SIG-M5 (cell line): ENCODE data around the gene PRAC2.

Experiments used
- DNase-seq: peaks from one replicate; lab custom pipeline; 2025; lab: John Stamatoyannopoulos, UW

Gene PRAC2

DNA sequence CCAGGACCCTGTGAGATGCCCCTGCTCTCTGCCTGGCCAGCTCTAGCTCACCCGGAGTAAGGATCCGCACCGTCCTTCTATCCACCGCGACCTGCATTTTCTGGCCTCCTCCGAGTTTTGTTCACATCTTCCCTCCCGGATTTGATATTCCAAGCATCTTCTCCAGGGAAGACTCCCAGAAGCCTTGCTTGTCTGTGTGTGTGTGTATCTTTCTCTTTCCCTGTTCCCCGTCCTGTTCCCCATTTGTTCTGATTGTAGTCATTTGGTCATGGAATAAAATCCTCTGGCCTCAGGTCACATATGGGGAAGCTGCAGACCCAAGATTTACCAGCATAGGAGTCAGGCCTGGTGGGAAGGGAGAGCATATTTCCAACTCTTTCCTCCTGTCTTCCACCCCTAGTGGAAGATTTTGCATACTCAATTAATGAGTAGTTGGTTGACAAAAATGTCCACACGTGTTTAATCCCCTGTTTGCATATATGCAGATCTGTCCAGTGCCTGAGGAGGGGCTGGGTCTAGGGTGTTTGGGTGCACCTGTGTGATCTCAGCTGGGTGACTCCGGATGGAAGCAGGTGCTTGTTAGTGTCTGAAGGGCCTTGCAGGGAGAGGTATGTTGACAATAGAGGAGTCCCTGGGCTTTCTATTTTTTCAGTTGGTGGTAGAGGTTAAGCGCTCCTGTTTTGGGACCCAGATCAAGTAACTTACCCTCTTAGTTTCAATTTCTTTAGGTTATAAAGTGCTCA lies 2.5 kb upstream of the PRAC2 start:
- DNase-seq, result no peak

DNA sequence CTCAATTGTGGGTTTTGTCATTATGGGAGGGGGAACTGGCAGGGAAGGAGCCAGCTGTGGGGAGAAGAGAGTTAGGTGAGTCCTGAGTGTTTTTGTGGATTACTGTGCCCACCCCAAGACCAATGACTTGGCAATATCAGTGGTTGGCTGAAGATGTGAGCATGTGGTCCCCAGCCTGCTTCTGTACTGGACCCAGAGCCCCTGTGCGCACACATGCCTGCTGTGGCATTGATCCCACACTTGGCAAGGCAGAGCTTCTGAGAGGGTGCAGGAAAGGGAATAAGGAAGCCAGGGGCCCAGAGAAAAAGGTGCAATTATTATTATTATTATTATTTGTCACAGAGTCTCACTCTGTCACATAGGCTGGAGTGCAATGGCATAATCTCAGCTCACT lies 2.0 kb upstream of the PRAC2 start:
- DNase-seq, result no peak

DNA sequence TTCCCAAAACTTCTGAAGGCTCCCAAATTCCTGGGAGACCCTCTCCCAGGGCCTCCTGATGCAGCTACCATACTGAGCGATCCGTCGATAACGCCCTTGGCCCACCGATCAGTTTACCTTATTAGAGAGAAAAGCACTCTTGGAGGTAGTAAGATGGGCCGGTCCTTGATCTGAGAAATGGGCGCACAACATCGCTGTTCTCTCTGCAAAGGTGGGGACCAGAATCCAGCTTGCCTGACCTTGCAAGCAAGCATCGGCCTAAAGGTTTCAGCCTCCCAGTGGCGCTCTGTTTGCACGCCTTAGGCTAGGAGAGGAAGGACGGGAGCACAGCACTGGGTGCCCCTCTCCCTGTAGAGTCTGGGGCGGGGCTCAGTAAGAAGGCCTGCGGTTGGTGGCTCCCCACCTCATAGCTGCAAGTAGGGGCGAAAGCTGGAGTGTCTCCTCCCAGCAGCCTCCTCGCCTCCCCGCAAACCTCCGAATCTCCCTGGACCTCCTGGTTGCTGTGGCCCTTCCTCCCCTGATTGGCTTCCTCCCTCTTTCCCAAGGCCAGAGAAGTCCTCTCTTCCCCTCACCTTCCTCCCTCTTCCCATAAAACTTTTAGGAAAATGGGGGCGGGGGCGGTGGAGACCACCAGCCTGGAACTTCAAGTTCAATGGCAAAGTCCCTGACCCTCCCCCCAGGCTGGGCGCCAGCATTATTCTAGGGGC lies 631 bp upstream of the PRAC2 start, which contains the start of gene PRAC1:
Gene PRAC1, minus strand, starts transcription at position 318 of the 707 bp plus-strand sequence. Its CDS starts 126 bp downstream, at position 192.
- DNase-seq, result no peak

DNA sequence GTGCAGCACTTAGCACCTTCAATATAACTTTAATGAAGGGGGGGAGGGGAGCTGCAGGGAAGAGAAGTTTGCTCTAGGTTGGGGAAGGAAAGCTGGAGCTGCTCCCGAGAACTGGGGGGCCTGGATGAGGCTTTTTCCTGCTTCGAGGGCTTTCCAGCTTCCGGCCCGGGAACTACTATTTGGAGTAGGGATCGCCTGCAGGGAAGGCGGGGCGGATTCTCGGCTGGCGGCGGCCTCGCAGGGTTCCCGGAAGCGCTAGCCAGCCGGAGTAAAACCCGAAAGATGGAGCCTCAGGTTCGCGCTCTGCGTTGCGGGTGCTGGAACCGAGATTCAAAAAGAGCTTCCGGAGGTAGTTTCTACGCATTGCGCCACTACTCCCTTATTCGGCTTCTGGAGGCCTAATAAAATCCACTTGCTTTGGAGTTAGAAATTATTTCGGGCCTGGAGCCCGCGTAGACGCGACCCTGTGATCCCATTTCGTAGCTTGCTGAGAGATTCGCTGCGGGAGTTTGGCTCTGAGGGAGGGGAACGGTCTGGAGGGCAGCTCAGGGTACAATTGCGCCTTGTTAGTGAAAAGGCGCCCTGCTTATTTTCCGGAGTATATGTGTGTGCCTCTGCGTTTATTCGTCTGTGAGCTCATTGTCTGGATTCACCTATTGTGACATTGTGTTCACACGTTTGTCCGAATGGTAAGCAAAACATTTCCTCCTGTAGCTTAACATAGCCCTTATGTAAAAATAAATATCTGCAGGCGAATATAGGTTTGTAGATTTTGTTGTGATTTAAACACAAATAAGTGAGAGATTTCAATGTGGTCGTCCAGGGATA lies 652 bp downstream of the PRAC2 start:
- no peak for DNase-seq

DNA sequence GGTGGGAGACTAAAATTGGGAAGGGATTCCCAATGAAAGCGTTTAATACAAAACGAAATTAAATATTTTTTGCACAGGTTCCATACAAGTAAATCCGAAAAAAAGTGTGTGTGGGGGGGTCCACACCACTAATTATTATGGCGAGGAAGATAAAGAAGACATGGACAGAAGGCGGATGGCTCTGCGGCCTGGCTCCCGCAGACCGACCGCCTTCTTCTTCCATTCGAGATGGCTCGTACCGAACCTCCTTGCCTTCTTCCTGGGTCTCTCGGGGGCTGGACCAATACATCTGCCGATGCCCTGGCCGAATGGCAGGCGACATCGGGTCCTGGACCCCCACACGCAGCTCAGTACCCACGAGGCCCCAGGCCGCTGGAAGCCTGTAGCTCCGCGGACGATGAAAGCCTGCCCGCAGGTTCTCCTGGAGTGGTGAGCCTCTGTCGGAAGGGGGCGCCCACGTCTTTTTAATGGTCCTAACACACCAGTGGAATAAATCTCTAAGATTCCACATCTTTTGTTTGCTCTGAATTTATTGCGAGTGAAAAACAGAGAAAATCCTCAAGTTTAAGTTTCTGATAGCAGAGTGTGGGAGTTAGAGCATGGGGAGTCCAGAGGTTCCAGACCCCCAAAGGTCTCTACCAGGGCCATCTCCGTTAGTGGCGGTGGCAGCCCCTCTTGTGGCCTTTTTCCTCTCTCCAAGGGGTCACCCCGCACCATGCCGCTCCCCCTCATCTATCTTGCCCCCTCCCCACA lies 1.4 kb downstream of the PRAC2 start:
- DNase-seq, result no peak

DNA sequence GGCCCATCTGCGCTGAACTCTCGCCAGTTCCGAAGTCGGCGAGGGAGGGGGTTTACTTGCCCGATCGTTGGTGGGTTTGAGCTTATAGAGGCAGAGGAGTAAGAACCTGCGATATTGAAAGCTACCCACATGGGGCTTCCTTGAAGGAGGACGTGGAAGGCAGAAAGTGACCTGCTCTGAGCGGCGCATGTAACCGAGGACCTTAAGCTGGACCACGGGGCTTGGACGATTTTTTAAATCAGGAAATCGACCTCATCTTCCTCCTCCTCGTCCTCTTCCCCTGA lies 2.0 kb downstream of the PRAC2 start:
- DNase-seq, result no peak

DNA sequence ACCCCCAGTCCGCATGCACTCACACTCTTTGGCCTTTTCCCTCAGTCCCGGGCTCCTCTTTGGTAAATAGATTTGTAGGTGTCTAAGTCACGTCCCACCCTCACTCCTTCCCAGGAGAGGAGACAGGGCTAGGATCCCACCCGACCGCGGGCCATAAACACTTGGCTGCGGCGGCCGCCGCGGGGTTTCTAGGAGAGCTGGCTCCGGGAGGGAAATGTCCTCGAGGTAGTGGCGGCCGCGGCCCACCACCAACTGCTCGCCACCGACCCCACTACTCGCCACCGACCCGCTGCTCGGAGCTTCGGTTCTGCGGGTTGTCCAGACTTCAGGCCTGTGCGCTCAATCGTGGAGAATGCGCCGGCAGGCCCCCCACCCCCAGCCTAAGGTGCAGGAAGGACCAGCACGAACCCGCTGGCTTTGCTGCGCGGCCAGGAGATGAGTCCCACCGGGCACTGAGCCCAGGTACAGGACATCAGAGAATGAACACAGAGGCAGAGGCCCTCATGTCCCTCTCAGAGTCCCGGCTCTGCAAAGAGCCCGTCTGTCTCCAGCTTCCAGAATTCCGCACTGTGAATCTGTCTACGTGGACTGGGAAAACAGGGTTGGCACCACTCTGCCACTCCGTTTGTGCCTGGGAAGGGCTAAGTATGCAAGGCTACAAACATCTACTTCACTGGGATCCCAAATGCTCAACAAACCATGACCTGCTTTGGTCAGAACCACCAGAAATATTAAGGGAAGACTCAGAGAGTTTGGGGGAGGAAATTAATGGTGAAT lies 2.5 kb downstream of the PRAC2 start:
- DNase-seq, result no peak

DNA sequence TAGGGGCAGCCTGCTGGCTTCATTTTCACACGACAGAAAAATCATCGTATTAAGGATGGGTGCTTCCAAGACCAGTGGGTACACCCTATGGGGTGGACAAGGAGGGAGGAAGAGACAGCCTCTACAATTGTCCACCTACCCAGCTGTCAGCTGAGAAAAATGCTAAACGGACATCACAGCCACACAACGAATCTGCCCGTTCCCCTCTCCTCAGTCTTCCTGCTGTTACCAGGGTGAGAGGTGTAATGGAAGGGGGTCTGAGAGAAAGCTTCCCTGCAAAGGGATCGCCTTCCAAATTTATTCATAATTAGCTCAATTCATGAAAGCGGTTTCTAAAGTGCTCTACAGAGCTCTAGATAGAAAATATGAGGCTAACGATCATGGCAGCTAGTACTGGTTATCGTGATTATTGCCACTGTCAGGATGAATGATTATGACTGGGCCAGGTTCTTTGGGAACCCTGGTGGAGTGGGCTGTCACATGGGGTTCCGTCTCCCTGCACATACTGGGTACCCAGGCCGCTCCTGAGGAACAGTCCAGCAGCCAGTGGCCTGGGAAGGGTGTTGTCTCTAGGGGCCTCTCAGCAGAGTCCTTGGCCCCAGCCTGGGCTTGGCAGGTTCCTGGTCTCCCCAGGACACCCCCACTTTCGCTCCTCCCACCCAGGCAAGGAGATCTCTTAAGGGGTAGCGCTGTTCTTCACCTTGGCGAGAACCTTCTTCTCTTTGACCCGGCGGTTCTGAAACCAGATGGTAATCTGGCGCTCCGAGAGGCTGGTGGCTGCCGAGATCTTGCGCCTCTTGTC lies 3.3 kb downstream of the PRAC2 start:
- DNase-seq, result no peak

DNA sequence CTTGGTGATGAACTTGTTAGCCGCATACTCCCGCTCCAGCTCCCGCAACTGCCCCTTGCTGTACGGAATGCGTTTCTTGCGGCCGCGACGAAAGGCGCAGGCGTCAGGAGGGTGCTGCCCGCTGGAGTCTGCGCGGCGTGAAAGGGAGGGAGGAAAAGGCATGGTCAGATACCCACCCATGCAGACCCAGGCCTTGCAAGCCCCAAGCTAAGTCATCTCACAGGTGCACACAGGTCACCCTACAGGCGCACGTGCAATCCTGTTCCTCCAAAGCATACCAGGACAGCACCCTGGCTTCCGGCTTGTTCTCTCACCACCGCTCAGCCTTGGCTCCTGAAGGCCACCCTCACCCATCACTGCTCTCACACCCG lies 3.9 kb downstream of the PRAC2 start:
- no peak for DNase-seq

DNA sequence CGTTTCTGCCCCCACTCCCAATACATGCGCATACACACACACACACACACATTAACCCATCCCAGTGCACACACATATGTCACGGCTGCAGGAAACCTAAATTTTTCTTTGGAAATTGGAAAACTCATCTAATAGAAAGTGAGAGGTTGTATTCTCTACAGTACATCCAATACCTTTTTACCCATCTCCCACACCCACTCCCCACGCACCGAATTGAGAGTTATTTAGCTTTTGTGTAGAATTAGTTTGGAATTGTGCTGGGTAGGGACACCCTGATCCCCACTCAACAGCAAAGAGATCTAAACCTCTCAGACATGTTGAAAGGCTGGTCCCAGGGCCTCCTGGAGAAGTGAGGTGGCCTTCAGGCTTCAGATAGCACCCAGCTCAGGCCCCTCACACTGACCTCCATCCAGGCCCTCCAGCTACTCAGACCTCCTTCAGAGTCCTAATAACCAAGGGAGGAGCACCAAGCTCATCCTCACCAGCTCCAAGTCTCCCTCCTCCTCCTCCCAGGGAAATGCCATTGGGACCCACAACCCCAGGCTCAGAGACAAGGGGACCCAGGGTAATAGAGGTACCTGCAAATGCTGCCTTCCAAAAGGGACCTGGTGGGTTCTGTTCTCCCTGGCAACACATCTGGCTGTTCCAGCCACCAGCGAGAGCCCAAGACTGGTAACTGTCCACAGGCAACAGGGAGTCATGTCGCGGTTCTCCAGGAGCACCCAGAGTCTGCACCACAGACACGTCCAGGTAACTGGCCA lies 4.6 kb downstream of the PRAC2 start:
- DNase-seq, result no peak

DNA sequence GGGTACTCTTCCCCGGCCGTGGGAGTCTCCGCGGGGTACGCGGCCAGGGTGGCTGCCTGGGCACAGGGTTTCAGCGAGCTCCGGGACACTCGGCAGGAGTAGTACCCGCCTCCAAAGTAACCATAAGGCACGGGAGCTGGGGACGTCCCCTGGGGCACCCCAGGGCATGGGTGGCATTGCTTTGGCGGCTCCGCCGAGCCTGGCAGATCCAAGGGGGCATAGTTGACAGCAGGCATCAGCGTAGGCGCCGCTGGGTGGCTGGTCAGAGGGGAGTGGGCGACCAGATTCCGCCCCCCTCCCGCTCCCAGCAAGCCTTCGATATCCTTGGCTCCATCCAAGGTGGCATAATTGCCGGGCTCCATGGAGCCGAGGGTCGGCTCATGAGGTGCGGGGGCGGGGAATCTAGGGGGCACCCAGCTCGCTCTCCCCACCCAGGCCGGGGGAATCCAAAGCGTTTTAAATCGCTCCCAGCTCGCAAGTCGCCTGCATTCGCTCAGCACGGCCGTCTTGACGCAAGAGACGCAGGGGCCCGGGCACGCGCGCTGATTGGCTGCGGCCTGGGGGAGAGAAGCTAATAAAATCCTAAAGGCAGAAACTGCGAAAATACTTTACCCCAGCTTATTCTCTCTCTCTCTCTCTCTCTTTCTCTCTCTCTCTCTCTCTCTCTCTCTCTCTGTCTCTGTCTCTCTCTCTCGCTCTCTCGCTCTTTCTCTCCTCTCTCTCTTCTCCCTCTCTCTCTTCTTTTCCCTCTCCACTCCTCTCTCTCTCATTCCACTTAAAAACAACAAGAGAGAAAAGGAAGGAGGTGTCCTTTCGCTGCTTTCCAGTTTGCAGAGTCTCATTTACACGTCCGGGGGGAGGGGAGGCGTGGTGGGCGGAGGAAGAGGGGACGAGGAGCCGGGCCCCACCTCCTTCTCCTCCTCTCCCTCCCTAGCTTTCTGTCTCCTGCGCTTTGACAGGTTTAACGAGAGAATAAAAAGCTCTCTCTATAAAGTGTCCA lies 5.5 kb downstream of the PRAC2 start, which contains the start of gene HOXB13:
Gene HOXB13, minus strand, starts transcription at position 519 of the 1,000 bp plus-strand sequence. Its CDS starts 157 bp downstream, at position 362.
- no peak for DNase-seq

DNA sequence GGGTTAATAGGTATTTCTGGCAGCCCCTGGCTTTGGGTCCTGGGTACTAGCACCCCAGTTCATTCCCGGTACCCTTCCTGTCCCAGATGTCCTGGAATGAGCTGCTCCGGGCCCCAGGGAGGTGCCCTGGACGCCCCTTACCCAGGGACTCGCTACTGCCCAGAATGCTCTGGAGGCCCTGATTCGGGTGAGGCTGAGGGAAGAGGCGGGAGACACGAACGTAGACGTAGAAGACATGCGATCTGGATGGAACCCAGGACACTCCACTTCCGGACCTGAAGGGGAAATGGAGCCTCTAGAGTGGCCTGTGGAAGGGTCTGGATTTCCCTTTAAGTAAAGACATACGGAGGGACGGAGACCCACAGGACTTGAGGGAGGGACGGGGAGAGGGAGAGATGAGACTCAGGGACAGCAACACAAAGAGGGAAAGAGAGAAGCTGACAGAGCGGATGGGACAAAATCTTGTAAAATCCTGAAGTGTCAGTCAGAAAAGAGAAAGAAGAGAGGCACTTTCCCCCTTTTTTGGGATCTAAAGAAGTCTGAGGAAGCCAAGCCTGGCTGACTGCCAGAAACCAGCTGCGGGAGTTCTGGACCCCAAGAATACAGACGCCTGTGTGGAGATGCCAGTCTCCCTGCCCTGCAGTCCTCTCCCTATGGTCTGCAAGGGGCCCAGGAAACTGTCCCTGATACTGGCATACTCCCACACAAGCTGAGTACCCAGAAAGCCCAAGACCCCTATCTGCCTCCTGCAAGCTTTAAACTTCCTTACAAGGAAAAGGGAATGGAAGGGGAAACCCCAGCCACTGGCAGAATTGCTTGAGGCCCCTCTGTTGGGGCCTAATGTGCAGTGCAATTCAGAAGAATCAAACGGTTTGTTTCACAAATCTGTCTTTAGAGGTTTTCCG lies 6.6 kb downstream of the PRAC2 start:
- DNase-seq, result no peak

DNA sequence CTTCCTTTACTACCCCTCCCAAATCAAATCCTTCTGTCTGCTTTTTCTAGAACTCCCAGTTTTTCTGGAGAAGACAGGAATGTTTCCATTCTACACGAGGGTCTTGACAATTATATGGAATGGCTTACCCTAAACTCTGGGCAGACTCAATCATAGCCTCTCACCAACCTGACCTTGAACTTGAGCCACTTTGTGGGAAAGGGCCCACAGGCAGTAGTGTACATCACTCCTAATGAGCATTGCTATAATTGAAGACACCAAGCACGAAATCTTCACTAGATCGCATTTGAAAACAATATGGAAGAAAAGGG lies 7.2 kb downstream of the PRAC2 start:
- DNase-seq, result no peak

DNA sequence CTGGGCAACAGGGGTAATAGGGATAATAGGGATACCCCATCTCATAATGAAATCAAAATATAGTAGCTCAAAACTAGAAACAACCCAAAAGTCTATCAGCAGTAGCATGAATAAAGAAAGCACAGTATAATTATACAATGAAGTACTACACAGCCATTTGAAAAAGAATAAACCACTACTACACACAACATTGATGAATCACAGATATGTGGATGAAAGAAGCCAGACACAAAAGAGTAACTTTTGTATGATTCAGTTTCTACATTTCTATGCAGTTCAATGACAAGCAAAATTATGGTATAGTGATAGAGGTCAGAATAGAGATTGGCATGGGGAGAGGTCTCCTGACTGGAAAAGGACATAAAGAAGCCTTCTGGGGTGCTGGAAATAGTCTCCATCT lies 8.4 kb downstream of the PRAC2 start:
- DNase-seq, result no peak

DNA sequence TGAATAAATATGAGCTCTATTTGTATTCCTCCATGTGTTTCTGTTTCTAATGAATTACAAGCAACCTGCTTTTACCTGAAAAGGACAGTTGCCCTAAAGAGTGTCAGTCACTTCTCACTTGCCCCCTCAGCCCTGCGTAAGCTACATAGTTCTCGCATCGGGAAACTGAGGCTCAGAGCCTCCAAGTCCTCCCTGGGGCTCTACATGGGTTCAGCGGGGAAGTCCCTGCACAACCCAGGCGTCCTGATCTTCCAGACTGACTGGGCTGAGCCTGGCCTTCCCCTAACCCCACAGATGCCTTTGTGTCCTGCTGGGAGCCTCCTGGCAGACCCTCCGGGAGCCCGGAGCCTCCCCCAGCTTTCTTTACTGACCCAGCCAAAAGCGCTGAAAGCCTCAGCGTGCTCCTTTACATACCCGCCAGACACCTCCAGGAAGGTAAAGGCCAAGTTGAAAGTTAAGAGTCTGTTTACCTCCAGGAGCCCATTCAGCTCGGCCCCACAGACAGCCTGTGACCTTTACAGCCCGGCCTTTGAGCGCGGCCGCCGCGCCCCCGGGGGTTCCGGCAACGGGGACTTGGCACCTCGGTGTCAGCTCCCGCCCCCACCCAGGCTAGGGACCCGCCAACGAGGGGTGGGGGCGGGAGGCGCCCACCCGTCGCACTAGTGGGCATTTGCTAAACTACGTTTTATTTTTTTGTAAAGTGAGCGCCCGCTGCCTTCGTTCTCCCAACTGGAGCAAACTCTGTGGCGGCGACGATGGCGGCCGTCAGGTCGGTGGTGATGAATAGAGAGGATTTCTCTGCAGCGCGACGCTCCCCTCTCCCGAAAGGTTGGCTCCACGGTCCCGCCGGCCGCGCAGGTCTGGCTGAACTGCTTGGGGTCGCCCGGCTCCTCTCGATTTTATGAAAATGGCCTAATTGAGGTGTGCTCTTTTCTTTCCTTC lies 10.0 kb downstream of the PRAC2 start:
- DNase-seq, result no peak

DNA sequence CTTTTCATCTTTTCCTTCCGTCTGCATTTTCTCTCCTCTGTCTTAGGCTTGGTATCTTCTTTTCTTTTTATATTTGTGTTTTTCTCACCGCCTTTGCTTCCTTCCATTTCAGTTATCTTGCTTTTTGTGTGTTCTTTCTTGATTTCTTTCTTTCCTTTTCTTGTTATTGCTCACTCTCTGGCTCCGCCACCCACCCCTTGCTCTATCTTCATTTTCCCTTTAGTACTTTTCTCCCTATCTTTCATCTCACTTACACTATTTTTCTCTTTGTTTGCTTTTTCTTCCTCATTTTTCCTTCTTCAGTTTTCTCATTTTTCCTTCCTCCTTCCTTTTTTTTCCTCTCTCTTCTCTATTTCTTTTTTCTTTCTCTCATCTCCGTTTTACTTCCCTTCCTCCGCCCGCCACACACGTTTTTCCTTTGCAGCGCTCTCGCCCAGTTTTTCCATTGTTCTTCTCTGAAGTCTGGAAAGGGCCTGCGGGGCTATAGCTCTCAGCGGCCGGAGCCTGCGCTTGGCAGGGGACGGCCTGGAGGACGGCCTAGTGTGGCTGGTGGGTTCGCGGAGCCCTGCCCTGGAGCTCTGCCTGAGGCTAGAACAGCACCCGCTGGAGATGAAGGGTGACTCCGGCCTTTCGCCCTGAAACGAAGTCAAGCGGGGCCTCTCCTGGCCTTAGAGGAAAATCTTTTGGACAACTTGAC lies 10.8 kb downstream of the PRAC2 start:
- no peak for DNase-seq
